ENCODE results near the gene RTBDN.

Gene RTBDN

DNA sequence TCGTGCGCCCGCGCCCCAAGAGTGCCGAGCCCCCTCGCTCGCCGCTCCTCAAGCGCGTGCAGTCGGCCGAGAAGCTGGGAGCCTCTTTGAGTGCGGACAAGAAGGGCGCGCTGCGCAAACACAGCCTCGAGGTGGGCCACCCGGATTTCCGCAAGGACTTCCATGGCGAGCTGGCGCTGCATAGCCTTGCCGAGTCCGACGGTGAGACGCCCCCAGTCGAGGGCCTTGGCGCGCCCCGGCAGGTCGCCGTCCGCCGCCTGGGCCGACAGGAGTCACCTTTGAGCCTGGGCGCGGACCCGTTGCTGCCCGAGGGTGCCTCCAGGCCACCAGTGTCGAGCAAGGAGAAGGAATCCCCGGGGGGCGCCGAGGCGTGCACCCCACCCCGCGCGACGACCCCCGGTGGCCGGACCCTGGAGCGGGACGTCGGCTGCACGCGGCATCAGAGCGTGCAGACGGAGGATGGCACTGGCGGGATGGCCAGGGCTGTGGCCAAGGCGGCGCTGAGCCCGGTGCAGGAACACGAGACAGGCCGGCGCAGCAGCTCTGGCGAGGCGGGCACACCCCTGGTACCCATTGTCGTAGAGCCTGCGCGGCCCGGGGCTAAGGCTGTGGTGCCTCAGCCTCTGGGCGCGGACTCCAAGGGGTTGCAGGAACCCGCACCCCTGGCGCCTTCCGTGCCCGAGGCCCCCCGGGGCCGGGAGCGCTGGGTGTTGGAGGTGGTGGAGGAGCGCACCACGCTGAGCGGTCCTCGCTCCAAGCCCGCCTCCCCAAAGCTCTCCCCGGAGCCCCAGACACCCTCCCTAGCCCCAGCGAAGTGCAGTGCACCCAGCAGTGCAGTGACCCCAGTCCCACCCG is 39.7 kb upstream of the RTBDN start:
- H3K4me1 ChIP-seq = peaks cover 0 to 9% (median 0%) of the 10 kb centered on the region in 4 donors
- peaks cover 20 to 54% (median 31%) of the 10 kb centered on the region in 3 donors for H3K36me3 ChIP-seq
- DNase-seq = no peak
- intact Hi-C loops (cut with DNase I; ENCODE audit: low total_unique reads) = no loop called here
- H3K27ac ChIP-seq = no peak overlapping the region
- no peak overlapping the region for H3K4me3 ChIP-seq
- H3K27me3 ChIP-seq = peaks cover 0 to under 1% of the 10 kb centered on the region in 2 donors
- no peaks in the 10 kb centered on the region for H3K9me3 ChIP-seq
- TF ChIP-seq CTCF (IDR thresholded peaks at IDR 0.05) = no peak

DNA sequence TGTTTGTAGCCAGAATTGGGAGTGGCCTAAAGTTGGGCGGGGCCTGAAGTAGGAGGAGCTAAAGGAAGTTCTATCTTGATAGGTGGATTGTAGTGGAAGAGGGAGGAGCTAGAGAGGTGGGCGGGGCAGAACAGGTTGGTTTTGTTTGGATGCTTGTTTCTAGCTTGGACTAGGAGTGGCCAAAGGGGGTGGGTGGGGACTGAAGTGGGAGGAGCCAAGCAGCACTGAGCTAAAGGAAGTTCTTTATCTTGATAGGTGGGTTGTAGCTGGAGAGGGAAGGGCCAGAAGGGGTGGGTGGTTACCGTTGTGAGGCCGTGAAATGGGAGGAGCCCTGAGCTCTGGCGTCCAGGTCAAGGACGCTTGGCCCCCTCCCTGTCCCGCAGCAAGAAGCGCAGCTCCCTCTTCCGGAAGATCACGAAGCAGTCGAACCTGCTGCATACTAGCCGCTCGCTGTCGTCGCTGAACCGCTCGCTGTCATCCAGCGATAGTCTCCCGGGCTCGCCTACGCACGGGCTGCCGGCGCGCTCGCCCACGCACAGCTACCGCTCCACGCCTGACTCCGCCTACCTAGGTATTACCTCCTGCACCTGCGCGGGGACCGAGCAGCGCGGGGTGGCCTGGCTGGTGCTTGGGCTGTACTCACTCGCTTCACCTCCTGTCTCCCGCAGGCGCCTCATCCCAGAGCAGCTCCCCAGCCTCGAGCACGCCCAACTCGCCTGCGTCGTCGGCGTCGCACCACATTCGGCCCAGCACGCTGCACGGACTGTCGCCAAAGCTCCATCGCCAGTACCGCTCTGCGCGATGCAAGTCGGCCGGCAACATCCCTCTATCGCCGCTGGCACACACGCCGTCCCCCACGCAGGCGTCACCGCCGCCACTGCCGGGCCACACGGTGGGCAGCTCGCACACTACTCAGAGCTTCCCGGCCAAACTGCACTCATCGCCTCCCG is 38.8 kb upstream of the RTBDN start:
- Histone ChIP-seq H3K27me3 (peaks cover 0 to 9% of the 10 kb centered on the region in 2 donors), H3K36me3 (peaks cover 17 to 47% (median 26%) of the 10 kb centered on the region in 3 donors), H3K27ac (no peak overlapping the region), H3K9me3 (no peaks in the 10 kb centered on the region), H3K4me3 (no peak overlapping the region), H3K4me1 (peaks cover 0 to 9% (median 0%) of the 10 kb centered on the region in 4 donors)
- intact Hi-C loops (cut with DNase I; ENCODE audit: low total_unique reads) = no loop called here
- DNase-seq = peak; percentile 36 to 78
- no peak for TF ChIP-seq CTCF (IDR thresholded peaks at IDR 0.05)

DNA sequence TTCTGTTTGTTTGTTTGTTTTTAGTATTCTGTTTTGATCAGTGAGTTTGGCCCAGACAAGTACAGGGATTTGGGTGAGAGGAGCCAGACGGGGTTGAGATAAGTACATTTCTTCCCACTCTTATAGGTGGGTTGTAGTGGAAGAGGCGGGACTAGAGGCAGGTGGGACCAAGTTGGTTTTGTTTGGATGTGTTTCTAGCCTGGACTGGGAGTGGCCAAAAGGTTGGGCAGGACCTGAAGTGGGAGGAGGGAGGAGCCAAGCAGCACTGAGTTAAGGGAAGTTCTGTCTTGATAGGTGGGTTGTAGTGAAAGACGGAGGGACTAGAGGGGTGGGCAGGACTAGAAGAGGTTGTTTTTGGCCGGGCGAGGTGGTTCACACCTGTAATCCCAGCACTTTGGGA is 37.9 kb upstream of the RTBDN start:
- intact Hi-C loops (cut with DNase I; ENCODE audit: low total_unique reads) = no loop called here
- Histone ChIP-seq H3K4me1 (peaks cover 0 to 15% (median 6%) of the 10 kb centered on the region in 4 donors), H3K27ac (no peak overlapping the region), H3K36me3 (peaks cover 7 to 37% (median 16%) of the 10 kb centered on the region in 3 donors), H3K9me3 (no peaks in the 10 kb centered on the region), H3K27me3 (peaks cover 0 to 19% of the 10 kb centered on the region in 2 donors), H3K4me3 (no peak overlapping the region)
- DNase-seq = no peak
- TF ChIP-seq CTCF (IDR thresholded peaks at IDR 0.05) = no peak

DNA sequence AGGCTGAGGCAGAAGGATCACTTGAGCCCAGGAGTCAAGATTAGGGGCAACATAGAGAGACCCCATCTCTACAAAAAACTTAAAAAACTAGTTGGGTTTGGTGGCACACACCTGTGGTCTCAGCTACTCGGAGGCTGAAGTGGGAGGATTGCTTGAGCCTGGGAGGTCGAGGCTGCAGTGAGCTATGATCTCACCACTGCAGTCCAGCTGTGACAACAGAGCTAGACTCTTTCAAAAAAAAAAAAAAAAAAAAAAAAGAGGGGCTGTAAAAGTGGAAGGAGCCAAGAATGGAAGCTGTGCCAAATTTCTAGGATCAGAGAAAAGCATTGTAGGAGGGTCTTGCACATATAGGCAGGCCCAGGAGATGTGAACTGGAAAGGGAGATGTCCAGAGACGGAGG is 37.3 kb upstream of the RTBDN start:
- Histone ChIP-seq H3K27me3 (peaks cover 0 to 22% of the 10 kb centered on the region in 2 donors), H3K36me3 (peaks cover 1 to 32% (median 11%) of the 10 kb centered on the region in 3 donors), H3K9me3 (no peaks in the 10 kb centered on the region), H3K27ac (no peak overlapping the region), H3K4me1 (peaks cover 0 to 16% (median 6%) of the 10 kb centered on the region in 4 donors), H3K4me3 (no peak overlapping the region)
- no peak for TF ChIP-seq CTCF (IDR thresholded peaks at IDR 0.05)
- DNase-seq = no peak
- intact Hi-C loops (cut with DNase I; ENCODE audit: low total_unique reads) = no loop called here

- no peak for TF ChIP-seq CTCF (IDR thresholded peaks at IDR 0.05)
- Histone ChIP-seq H3K4me3 (no peak overlapping the region), H3K9me3 (no peaks in the 10 kb centered on the region), H3K27ac (no peak overlapping the region), H3K27me3 (peaks cover 0 to 39% of the 10 kb centered on the region in 2 donors), H3K4me1 (peaks cover 0 to 13% (median 6%) of the 10 kb centered on the region in 4 donors), H3K36me3 (peaks cover 0 to 1% (median 0%) of the 10 kb centered on the region in 3 donors)
- intact Hi-C loops (cut with DNase I; ENCODE audit: low total_unique reads) = no loop called here
- DNase-seq = no peak
Measured at GRCh38 chr19:12868540-12869112, 34.2 kb upstream of the RTBDN start.

Data from tibial artery (tissue), 4 donors.